GM12891 (cell line): Measurements from ENCODE around the gene AMDHD1.

Experiments used
- DNase-seq: peaks from one replicate; pipeline ENCODE4 v3.0.0; 2011; ENCODE audit warnings: low spot score; ENCODE audit not compliant: insufficient read length
- FAIRE-seq: peaks from 2 replicates; lab custom pipeline; 2011; peaks lifted over from hg19 to GRCh38; lab: Jason Lieb, UNC
- PAX5 ChIP-seq: IDR thresholded peaks from 2 replicates; pipeline ENCODE4 v1.6.1; 2011; ENCODE audit warnings: low read length, moderate library complexity, mild to moderate bottlenecking; ENCODE audit not compliant: insufficient read depth, severe bottlenecking
- POLR2A ChIP-seq: IDR thresholded peaks from 2 replicates; pipeline ENCODE4 v1.6.1; 2011; ENCODE audit warnings: low read depth, low read length, control low read depth
- POLR2AphosphoS5 ChIP-seq: IDR thresholded peaks from 2 replicates; pipeline ENCODE4 v1.6.1; 2011; ENCODE audit warnings: low read depth, low read length, control low read depth
- POU2F2 ChIP-seq: IDR thresholded peaks from 2 replicates; pipeline ENCODE4 v1.6.1; 2011; ENCODE audit warnings: low read depth, mild to moderate bottlenecking, control low read depth, low read length, moderate library complexity
- SPI1 ChIP-seq: IDR thresholded peaks from 2 replicates; pipeline ENCODE4 v1.6.1; 2011; ENCODE audit warnings: low read depth, low read length, control low read depth
- TAF1 ChIP-seq: IDR thresholded peaks from 2 replicates; pipeline ENCODE4 v1.6.1; 2011; ENCODE audit warnings: low read depth, low read length, control low read depth

The AMDHD1 gene

GRCh38 chr12:95989504-95990123 is 46.5 kb downstream of the AMDHD1 start:
- FAIRE-seq = no peak
- TF ChIP-seq POLR2AphosphoS5 (no peak), SPI1 (no peak), TAF1 (no peak), POLR2A (no peak), PAX5 (no peak), POU2F2 (no peak)
- no peak for DNase-seq

GRCh38 chr12:95990136-95990535 is 47.0 kb downstream of the AMDHD1 start:
- TF ChIP-seq SPI1 (no peak), POU2F2 (no peak), POLR2AphosphoS5 (no peak), PAX5 (no peak), POLR2A (no peak), TAF1 (no peak)
- FAIRE-seq (no peak), DNase-seq (no peak)

GRCh38 chr12:95993907-95994306 is 50.8 kb downstream of the AMDHD1 start:
- TF ChIP-seq POLR2A (no peak), POU2F2 (no peak), SPI1 (no peak), TAF1 (no peak), POLR2AphosphoS5 (no peak), PAX5 (no peak)
- FAIRE-seq (no peak), DNase-seq (no peak)

GRCh38 chr12:95994476-95994875 is 51.3 kb downstream of the AMDHD1 start:
- FAIRE-seq (no peak), DNase-seq (no peak)
- TF ChIP-seq POU2F2 (no peak), PAX5 (no peak), POLR2A (no peak), TAF1 (no peak), POLR2AphosphoS5 (no peak), SPI1 (no peak)

GRCh38 chr12:95995238-95996031 is 52.3 kb downstream of the AMDHD1 start:
- FAIRE-seq (no peak), DNase-seq (no peak)
- TF ChIP-seq SPI1 (no peak), PAX5 (no peak), POLR2AphosphoS5 (no peak), POU2F2 (no peak), POLR2A (no peak), TAF1 (no peak)

- DNase-seq = no peak
- no peak for FAIRE-seq
- TF ChIP-seq POLR2A (no peak), SPI1 (no peak), TAF1 (no peak), PAX5 (no peak), POU2F2 (no peak), POLR2AphosphoS5 (no peak)
Measured at GRCh38 chr12:95996034-95996658, 53.0 kb downstream of the AMDHD1 start, which contains the start of gene HAL. Gene HAL, minus strand, starts transcription at chr12:95996344. Its CDS starts 434 bp downstream, at chr12:95995910.

- DNase-seq (no peak), FAIRE-seq (no peak)
Measured at GRCh38 chr12:95997276-95997675, 54.1 kb downstream of the AMDHD1 start.

GRCh38 chr12:95997911-95998510 is 54.9 kb downstream of the AMDHD1 start:
- FAIRE-seq = no peak
- TF ChIP-seq PAX5 = no peak
- TF ChIP-seq POLR2AphosphoS5 = no peak
- TF ChIP-seq POU2F2 = no peak
- TF ChIP-seq SPI1 = no peak
- no peak for TF ChIP-seq POLR2A
- TF ChIP-seq TAF1 = no peak
- no peak for DNase-seq

More at GRCh38 chr12:95997276-95997675, 54.1 kb downstream of the AMDHD1 start:
- no peak for TF ChIP-seq PAX5
- no peak for TF ChIP-seq SPI1
- no peak for TF ChIP-seq POU2F2
- no peak for TF ChIP-seq POLR2AphosphoS5
- TF ChIP-seq TAF1 = no peak
- TF ChIP-seq POLR2A = no peak
